Keratinocyte (primary cell): ENCODE measurements around the gene CSK. TPM values are rescaled to one million over a fixed set of nuclear protein-coding genes. Genes with fewer than 3 reads are reported as not detected.

Experiments used
- DNase-seq: peaks from one replicate; pipeline ENCODE4 v3.0.0-alpha.2; 2011; ENCODE audit warnings: low read depth, missing footprints, low spot score
- FAIRE-seq: peaks from 2 replicates; lab custom pipeline; 2011; peaks lifted over from hg19 to GRCh38; lab: Jason Lieb, UNC
- H2AFZ ChIP-seq: 2 replicates; pipeline ENCODE4 v1.6.0; 2012; ENCODE audit warnings: low read length, control low read depth, inconsistent platforms; ENCODE audit not compliant: control insufficient read depth
- H3K27ac ChIP-seq: 2 replicates; pipeline ENCODE4 v1.5.1; 2011; ENCODE audit warnings: low read length; ENCODE audit not compliant: control insufficient read depth, insufficient read depth
- H3K27me3 ChIP-seq: 3 replicates; pipeline ENCODE4 v1.6.0; 2011; ENCODE audit warnings: low read length; ENCODE audit not compliant: control insufficient read depth, insufficient read depth; ENCODE audit errors: extremely low read depth
- H3K36me3 ChIP-seq, 2 experiments: 2 replicates in 1 of 2; 3 replicates in 1 of 2; pipeline ENCODE4 v1.5.1; 2011; ENCODE audit warnings: low read length in 2 of 2, mild to moderate bottlenecking in 1 of 2; ENCODE audit not compliant: control insufficient read depth in 2 of 2, insufficient read depth in 2 of 2; ENCODE audit errors: extremely low read depth in 1 of 2
- H3K4me1 ChIP-seq: 3 replicates; pipeline ENCODE4 v1.5.1; 2011; ENCODE audit warnings: low read length; ENCODE audit not compliant: control insufficient read depth, insufficient read depth; ENCODE audit errors: extremely low read depth
- H3K4me2 ChIP-seq: 3 replicates; pipeline ENCODE4 v1.6.0; 2011; ENCODE audit warnings: low read depth, low read length; ENCODE audit not compliant: control insufficient read depth, insufficient read depth; ENCODE audit errors: extremely low read depth
- H3K4me3 ChIP-seq, 3 experiments: fragments of 200-600 bp in 1 of 3; sonication (generic) in 1 of 3; 2 replicates in 2 of 3; 3 replicates in 1 of 3; pipeline ENCODE4 v1.5.1; 2011 to 2016; ENCODE audit warnings: low read length in 3 of 3, mild to moderate bottlenecking in 3 of 3, control low read depth in 2 of 3, inconsistent platforms in 1 of 3, low read depth in 1 of 3, mixed read lengths in 1 of 3, mixed run types in 1 of 3, moderate library complexity in 1 of 3; ENCODE audit not compliant: control insufficient read depth in 2 of 3, insufficient read depth in 2 of 3; ENCODE audit errors: extremely low read depth in 1 of 3
- H3K79me2 ChIP-seq: 2 replicates; pipeline ENCODE4 v1.6.0; 2012; ENCODE audit warnings: low read length; ENCODE audit not compliant: control insufficient read depth, insufficient read depth
- H3K9ac ChIP-seq: 3 replicates; pipeline ENCODE4 v1.6.0; 2011; ENCODE audit warnings: low read length; ENCODE audit not compliant: control insufficient read depth, insufficient read depth; ENCODE audit errors: extremely low read depth
- H3K9me1 ChIP-seq: 3 replicates; pipeline ENCODE4 v1.6.0; 2011; ENCODE audit warnings: low read length; ENCODE audit not compliant: control insufficient read depth, insufficient read depth; ENCODE audit errors: extremely low read depth
- H3K9me3 ChIP-seq: 2 replicates; pipeline ENCODE4 v1.5.1; 2012; ENCODE audit warnings: low read depth, low read length; ENCODE audit not compliant: control insufficient read depth
- H4K20me1 ChIP-seq: 3 replicates; pipeline ENCODE4 v1.6.0; 2011; ENCODE audit warnings: low read length; ENCODE audit not compliant: control insufficient read depth, insufficient read depth; ENCODE audit errors: extremely low read depth
- EZH2 ChIP-seq: IDR thresholded peaks from one replicate; pipeline ENCODE4 v1.6.1; 2012; ENCODE audit warnings: inconsistent platforms, mild to moderate bottlenecking, low read length, moderate library complexity
- dilution Hi-C: fragments of 300-500 bp; cut with MboI; formaldehyde crosslinking; loops from one replicate; pipeline ENCODE4 v1.7.0; 2020; ENCODE audit warnings: low sequenced_read_pairs; ENCODE audit not compliant: extremely low pct_ligation_motif_present
- polyA plus RNA-seq, 5 experiments: library from polyadenylated mRNA; depleted of rRNA in 3 of 5; stranded (reverse) in 3 of 5; stranded (forward) in 1 of 5; unstranded in 1 of 5; fragments of >200 nt; gene quantifications; 1 replicate in 1 of 5; 2 replicates in 3 of 5; 3 replicates in 1 of 5; pipeline versions ENCODE4 v1.2.1 to v1.2.3, GENCODE V29; 2011 to 2012; ENCODE audit warnings: missing spikeins in 2 of 5, low read depth in 1 of 5, low replicate concordance in 1 of 5
- TF ChIP-seq, protein P1 (sequence below), 3 experiments: IDR thresholded peaks in 1 of 3; conservative IDR thresholded peaks in 1 of 3; optimal IDR thresholded peaks in 1 of 3; 2 replicates in 2 of 3; 3 replicates in 1 of 3; pipeline versions ENCODE3 to v1.5.1; 2011; ENCODE audit warnings: low read length in 3 of 3, mild to moderate bottlenecking in 3 of 3, moderate library complexity in 2 of 3, control low read depth in 1 of 3, inconsistent platforms in 1 of 3; ENCODE audit not compliant: insufficient read depth in 2 of 3; ENCODE audit errors: extremely low read depth in 1 of 3

CSK gene
- polyA plus RNA-seq, 1 donor (not counting 4 experiments of a cell fraction or from before 2014, with no cell fraction given) = 17.2 TPM

DNA sequence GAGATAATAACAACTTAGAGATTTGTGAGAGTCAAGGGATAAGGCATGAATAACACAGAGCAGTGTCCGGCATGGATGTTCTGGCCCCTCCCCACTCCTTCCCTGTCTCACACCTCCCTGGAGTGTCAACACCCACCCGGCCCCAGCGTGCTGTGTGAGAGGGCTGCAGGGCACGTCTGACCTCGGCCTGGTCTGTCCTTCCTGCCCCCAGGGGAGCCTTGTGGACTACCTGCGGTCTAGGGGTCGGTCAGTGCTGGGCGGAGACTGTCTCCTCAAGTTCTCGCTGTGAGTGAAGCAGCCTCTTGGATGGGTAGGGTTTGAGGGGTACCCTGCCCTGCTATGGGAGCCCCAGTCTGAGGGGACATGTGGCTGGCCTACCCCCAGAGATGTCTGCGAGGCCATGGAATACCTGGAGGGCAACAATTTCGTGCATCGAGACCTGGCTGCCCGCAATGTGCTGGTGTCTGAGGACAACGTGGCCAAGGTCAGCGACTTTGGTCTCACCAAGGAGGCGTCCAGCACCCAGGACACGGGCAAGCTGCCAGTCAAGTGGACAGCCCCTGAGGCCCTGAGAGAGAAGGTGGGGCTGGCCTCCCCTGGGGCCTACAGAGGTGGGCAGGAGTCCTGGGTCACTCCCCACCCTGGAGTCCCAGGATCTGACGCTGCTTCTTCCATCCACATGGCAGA lies 19.6 kb downstream of the CSK start:
- dilution Hi-C loops = no loop called here
- FAIRE-seq (no peak), DNase-seq (no peak)
- Histone ChIP-seq H4K20me1 (no peaks in the 10 kb centered on the region), H3K27me3 (no peaks in the 10 kb centered on the region), H3K9me3 (no peaks in the 10 kb centered on the region), H3K4me2 (no peak overlapping the region), H3K9me1 (no peaks in the 10 kb centered on the region), H3K79me2 (peaks cover 19% of the 10 kb centered on the region), H3K27ac (no peak overlapping the region), H3K36me3 (peaks cover 31 to 37% of the 10 kb centered on the region in 2 experiments), H2AFZ (no peak overlapping the region), H3K9ac (no peak overlapping the region), H3K4me1 (peaks cover 16% of the 10 kb centered on the region), H3K4me3 (no peak overlapping the region)
- TF ChIP-seq EZH2 = no peak
- TF ChIP-seq, protein P1, sequence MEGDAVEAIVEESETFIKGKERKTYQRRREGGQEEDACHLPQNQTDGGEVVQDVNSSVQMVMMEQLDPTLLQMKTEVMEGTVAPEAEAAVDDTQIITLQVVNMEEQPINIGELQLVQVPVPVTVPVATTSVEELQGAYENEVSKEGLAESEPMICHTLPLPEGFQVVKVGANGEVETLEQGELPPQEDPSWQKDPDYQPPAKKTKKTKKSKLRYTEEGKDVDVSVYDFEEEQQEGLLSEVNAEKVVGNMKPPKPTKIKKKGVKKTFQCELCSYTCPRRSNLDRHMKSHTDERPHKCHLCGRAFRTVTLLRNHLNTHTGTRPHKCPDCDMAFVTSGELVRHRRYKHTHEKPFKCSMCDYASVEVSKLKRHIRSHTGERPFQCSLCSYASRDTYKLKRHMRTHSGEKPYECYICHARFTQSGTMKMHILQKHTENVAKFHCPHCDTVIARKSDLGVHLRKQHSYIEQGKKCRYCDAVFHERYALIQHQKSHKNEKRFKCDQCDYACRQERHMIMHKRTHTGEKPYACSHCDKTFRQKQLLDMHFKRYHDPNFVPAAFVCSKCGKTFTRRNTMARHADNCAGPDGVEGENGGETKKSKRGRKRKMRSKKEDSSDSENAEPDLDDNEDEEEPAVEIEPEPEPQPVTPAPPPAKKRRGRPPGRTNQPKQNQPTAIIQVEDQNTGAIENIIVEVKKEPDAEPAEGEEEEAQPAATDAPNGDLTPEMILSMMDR (optimal IDR thresholded peaks at IDR 0.05 in 1 of 3, IDR thresholded peaks at IDR 0.05 in 1 of 3, conservative IDR thresholded peaks at IDR 0.05 in 1 of 3; ENCODE audit: extremely low read depth in 1 of 3, insufficient read depth in 2 of 3, low read length in 3 of 3) = no peak

- Histone ChIP-seq H4K20me1 (no peaks in the 10 kb centered on the region), H3K36me3 (peaks cover 31 to 37% of the 10 kb centered on the region in 2 experiments), H3K79me2 (peaks cover 12% of the 10 kb centered on the region), H3K9me3 (no peaks in the 10 kb centered on the region), H2AFZ (no peak overlapping the region), H3K4me3 (no peak overlapping the region), H3K9me1 (no peaks in the 10 kb centered on the region), H3K9ac (no peak overlapping the region), H3K27me3 (no peaks in the 10 kb centered on the region), H3K27ac (no peak overlapping the region), H3K4me2 (no peak overlapping the region), H3K4me1 (peaks cover 16% of the 10 kb centered on the region)
- DNase-seq (no peak), FAIRE-seq (no peak)
- TF ChIP-seq, protein P1 (optimal IDR thresholded peaks at IDR 0.05 in 1 of 3, IDR thresholded peaks at IDR 0.05 in 1 of 3, conservative IDR thresholded peaks at IDR 0.05 in 1 of 3; ENCODE audit: extremely low read depth in 1 of 3, insufficient read depth in 2 of 3, low read length in 3 of 3) = no peak
- TF ChIP-seq EZH2 = no peak
- dilution Hi-C loops = no loop called here
Observed at GRCh38 chr15:74802290-74802689, 20.4 kb downstream of the CSK start.
